Measurements from ENCODE around the gene RAD18. TPM values are rescaled to one million over a fixed set of nuclear protein-coding genes. Genes with fewer than 3 reads are reported as not detected.

The RAD18 gene
- polyA plus RNA-seq, 3 donors, result 1.9 to 6.9 (median 5.1) TPM

DNA sequence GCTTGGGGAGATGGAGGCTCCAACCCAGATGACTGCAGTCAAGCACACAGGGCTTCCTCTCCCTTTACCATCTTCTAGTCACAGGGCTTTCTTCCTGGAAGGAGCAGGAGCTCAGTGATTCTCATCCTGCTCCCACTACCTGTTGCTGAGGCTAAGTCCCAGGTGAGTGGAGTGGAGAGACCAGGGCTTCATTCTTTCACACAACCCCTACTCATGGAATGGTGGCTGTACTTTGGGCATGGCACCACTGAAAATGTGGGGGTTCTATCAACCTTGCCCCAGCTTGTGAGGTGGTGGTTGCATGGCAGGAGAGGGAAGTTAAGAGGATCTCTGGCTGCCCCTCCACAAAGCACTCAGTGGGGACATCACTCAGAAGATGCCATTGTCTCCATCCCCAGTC, 36.8 kb upstream of the RAD18 start:
- H3K4me2 ChIP-seq (replicated peaks; ENCODE audit: extremely low read depth, low read length, poor library complexity, severe bottlenecking), result no peak overlapping the region
- TF ChIP-seq, protein P1, sequence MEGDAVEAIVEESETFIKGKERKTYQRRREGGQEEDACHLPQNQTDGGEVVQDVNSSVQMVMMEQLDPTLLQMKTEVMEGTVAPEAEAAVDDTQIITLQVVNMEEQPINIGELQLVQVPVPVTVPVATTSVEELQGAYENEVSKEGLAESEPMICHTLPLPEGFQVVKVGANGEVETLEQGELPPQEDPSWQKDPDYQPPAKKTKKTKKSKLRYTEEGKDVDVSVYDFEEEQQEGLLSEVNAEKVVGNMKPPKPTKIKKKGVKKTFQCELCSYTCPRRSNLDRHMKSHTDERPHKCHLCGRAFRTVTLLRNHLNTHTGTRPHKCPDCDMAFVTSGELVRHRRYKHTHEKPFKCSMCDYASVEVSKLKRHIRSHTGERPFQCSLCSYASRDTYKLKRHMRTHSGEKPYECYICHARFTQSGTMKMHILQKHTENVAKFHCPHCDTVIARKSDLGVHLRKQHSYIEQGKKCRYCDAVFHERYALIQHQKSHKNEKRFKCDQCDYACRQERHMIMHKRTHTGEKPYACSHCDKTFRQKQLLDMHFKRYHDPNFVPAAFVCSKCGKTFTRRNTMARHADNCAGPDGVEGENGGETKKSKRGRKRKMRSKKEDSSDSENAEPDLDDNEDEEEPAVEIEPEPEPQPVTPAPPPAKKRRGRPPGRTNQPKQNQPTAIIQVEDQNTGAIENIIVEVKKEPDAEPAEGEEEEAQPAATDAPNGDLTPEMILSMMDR (IDR thresholded peaks at IDR 0.05), result no peak
- H3K4me3 ChIP-seq (replicated peaks in 1 of 3; ENCODE audit: low read depth in 2 of 3, low read length in 3 of 3), result no peak overlapping the region
- H3K36me3 Mint-ChIP-seq, result no peaks in the 10 kb centered on the region
- no peaks in the 10 kb centered on the region for H3K9me3 ChIP-seq (replicated peaks in 1 of 2; ENCODE audit: control insufficient read depth in 1 of 2, insufficient read depth in 1 of 2, low read length in 2 of 2)
- no peak overlapping the region for H3K27ac ChIP-seq (ENCODE audit: low read depth in 1 of 2, low read length in 2 of 2)
- no peaks in the 10 kb centered on the region for H3K36me3 ChIP-seq (replicated peaks in 1 of 2; ENCODE audit: control insufficient read depth in 1 of 2, insufficient read depth in 2 of 2, low read length in 2 of 2)
- H3K9ac ChIP-seq (ENCODE audit: insufficient read depth, low read length, poor library complexity, severe bottlenecking), result no peak overlapping the region
- H3K27me3 Mint-ChIP-seq (ENCODE audit: low read depth in 3 of 3), result peaks cover 0 to 1% (median 0%) of the 10 kb centered on the region in 3 donors
- no peak overlapping the region for H3K27ac Mint-ChIP-seq
- H3K79me2 ChIP-seq (ENCODE audit: insufficient read depth, low read length), result no peaks in the 10 kb centered on the region
- no peaks in the 10 kb centered on the region for H3K9me3 Mint-ChIP-seq
- no peak overlapping the region for H2AFZ ChIP-seq (ENCODE audit: insufficient read depth, low read depth, low read length, poor library complexity, severe bottlenecking)
- intact Hi-C loops (cut with micrococcal nuclease), result no loop called here
- no peaks in the 10 kb centered on the region for H3K27me3 ChIP-seq (ENCODE audit: control insufficient read depth in 2 of 2, insufficient read depth in 2 of 2, low read length in 2 of 2)
- no peak overlapping the region for H3K4me3 Mint-ChIP-seq
- no peaks in the 10 kb centered on the region for H3K4me1 ChIP-seq (ENCODE audit: control insufficient read depth in 1 of 2, insufficient read depth in 2 of 2, low read length in 2 of 2)
- DNase-seq, result no peak
- no peaks in the 10 kb centered on the region for H4K20me1 ChIP-seq (ENCODE audit: insufficient read depth, low read length)
- H3K4me1 Mint-ChIP-seq, result peaks cover 7% of the 10 kb centered on the region

DNA sequence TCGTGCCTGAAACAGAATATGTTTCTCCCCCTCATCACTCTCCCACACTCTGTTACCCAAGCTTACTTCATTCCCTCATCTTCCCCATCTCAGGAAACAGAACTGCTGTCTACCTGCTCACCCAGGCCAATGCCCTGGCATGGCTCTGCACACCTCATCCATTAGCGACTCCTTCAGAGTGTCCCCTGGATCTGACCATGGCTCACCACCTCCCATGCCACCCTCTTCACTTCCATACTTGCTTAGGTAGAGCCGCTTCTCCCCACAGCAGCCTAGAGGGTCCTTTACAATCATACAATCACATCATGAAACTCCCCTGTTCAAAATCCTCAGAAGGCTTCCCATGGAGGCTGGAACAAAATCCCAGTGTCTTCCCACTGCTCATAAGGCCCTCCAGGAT, 33.9 kb upstream of the RAD18 start:
- TF ChIP-seq, protein P1 (IDR thresholded peaks at IDR 0.05), result no peak
- H3K27ac Mint-ChIP-seq, result no peak overlapping the region
- no peaks in the 10 kb centered on the region for H3K27me3 ChIP-seq (ENCODE audit: control insufficient read depth in 2 of 2, insufficient read depth in 2 of 2, low read length in 2 of 2)
- WGBS (ENCODE audit: insufficient coverage), result 100% methylated on average over 2 of the region's 3 CpGs
- intact Hi-C loops (cut with micrococcal nuclease), result no loop called here
- H3K79me2 ChIP-seq (ENCODE audit: insufficient read depth, low read length), result no peaks in the 10 kb centered on the region
- H3K4me1 Mint-ChIP-seq, result peaks cover 7% of the 10 kb centered on the region
- DNase-seq, result no peak
- no peak overlapping the region for H3K4me3 ChIP-seq (replicated peaks in 1 of 3; ENCODE audit: low read depth in 2 of 3, low read length in 3 of 3)
- H3K9me3 ChIP-seq (replicated peaks in 1 of 2; ENCODE audit: control insufficient read depth in 1 of 2, insufficient read depth in 1 of 2, low read length in 2 of 2), result no peaks in the 10 kb centered on the region
- H3K9ac ChIP-seq (ENCODE audit: insufficient read depth, low read length, poor library complexity, severe bottlenecking), result no peak overlapping the region
- H3K36me3 ChIP-seq (replicated peaks in 1 of 2; ENCODE audit: control insufficient read depth in 1 of 2, insufficient read depth in 2 of 2, low read length in 2 of 2), result no peaks in the 10 kb centered on the region
- no peak overlapping the region for H3K4me2 ChIP-seq (replicated peaks; ENCODE audit: extremely low read depth, low read length, poor library complexity, severe bottlenecking)
- no peak overlapping the region for H2AFZ ChIP-seq (ENCODE audit: insufficient read depth, low read depth, low read length, poor library complexity, severe bottlenecking)
- H3K36me3 Mint-ChIP-seq, result no peaks in the 10 kb centered on the region
- no peaks in the 10 kb centered on the region for H3K4me1 ChIP-seq (ENCODE audit: control insufficient read depth in 1 of 2, insufficient read depth in 2 of 2, low read length in 2 of 2)
- no peak overlapping the region for H3K4me3 Mint-ChIP-seq
- H4K20me1 ChIP-seq (ENCODE audit: insufficient read depth, low read length), result no peaks in the 10 kb centered on the region
- no peak overlapping the region for H3K27ac ChIP-seq (ENCODE audit: low read depth in 1 of 2, low read length in 2 of 2)
- no peaks in the 10 kb centered on the region for H3K9me3 Mint-ChIP-seq
- peaks cover 0 to 1% (median 0%) of the 10 kb centered on the region in 3 donors for H3K27me3 Mint-ChIP-seq (ENCODE audit: low read depth in 3 of 3)

All from CD14-positive monocyte (primary cell).